ENCODE results near the gene HSPA4.

The HSPA4 gene

GRCh38 chr5:133063965-133064364 is 12.2 kb downstream of the HSPA4 start:
- peaks cover 16 to 31% (median 30%) of the 10 kb centered on the region in 3 donors for H3K36me3 ChIP-seq
- no peak overlapping the region for H3K4me3 ChIP-seq
- peaks cover 0 to 25% (median 3%) of the 10 kb centered on the region in 4 donors for H3K4me1 ChIP-seq
- intact Hi-C loops (cut with DNase I; ENCODE audit: low total_unique reads), result no loop called here
- no peaks in the 10 kb centered on the region for H3K9me3 ChIP-seq
- no peak overlapping the region for H3K27ac ChIP-seq
- TF ChIP-seq, protein P1, sequence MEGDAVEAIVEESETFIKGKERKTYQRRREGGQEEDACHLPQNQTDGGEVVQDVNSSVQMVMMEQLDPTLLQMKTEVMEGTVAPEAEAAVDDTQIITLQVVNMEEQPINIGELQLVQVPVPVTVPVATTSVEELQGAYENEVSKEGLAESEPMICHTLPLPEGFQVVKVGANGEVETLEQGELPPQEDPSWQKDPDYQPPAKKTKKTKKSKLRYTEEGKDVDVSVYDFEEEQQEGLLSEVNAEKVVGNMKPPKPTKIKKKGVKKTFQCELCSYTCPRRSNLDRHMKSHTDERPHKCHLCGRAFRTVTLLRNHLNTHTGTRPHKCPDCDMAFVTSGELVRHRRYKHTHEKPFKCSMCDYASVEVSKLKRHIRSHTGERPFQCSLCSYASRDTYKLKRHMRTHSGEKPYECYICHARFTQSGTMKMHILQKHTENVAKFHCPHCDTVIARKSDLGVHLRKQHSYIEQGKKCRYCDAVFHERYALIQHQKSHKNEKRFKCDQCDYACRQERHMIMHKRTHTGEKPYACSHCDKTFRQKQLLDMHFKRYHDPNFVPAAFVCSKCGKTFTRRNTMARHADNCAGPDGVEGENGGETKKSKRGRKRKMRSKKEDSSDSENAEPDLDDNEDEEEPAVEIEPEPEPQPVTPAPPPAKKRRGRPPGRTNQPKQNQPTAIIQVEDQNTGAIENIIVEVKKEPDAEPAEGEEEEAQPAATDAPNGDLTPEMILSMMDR (IDR thresholded peaks at IDR 0.05), result no peak
- no peaks in the 10 kb centered on the region for H3K27me3 ChIP-seq
- DNase-seq, result no peak

- Histone ChIP-seq H3K27me3 (no peaks in the 10 kb centered on the region), H3K27ac (no peak overlapping the region), H3K4me1 (peaks cover 0 to 18% (median 3%) of the 10 kb centered on the region in 4 donors), H3K4me3 (no peak overlapping the region), H3K36me3 (peaks cover 25 to 46% (median 40%) of the 10 kb centered on the region in 3 donors), H3K9me3 (no peaks in the 10 kb centered on the region)
- DNase-seq, result no peak
- TF ChIP-seq, protein P1 (IDR thresholded peaks at IDR 0.05), result no peak
- intact Hi-C loops (cut with DNase I; ENCODE audit: low total_unique reads), result no loop called here
Observed at GRCh38 chr5:133065471-133065870, 13.7 kb downstream of the HSPA4 start.

- DNase-seq, result no peak
- H3K36me3 ChIP-seq, result peaks cover 30 to 52% (median 46%) of the 10 kb centered on the region in 3 donors
- intact Hi-C loops (cut with DNase I; ENCODE audit: low total_unique reads), result no loop called here
- no peaks in the 10 kb centered on the region for H3K27me3 ChIP-seq
- H3K9me3 ChIP-seq, result no peaks in the 10 kb centered on the region
- H3K27ac ChIP-seq, result no peak overlapping the region
- peaks cover 0 to 18% (median 3%) of the 10 kb centered on the region in 4 donors for H3K4me1 ChIP-seq
- H3K4me3 ChIP-seq, result no peak overlapping the region
- TF ChIP-seq, protein P1 (IDR thresholded peaks at IDR 0.05), result no peak
Observed at GRCh38 chr5:133066045-133066444, 14.2 kb downstream of the HSPA4 start.

- Histone ChIP-seq H3K9me3 (no peaks in the 10 kb centered on the region), H3K36me3 (peaks cover 60 to 75% (median 67%) of the 10 kb centered on the region in 3 donors), H3K4me1 (peaks cover 0 to 19% (median 6%) of the 10 kb centered on the region in 4 donors), H3K27me3 (no peaks in the 10 kb centered on the region), H3K4me3 (no peak overlapping the region), H3K27ac (no peak overlapping the region)
- intact Hi-C loops (cut with DNase I; ENCODE audit: low total_unique reads), result no loop called here
- DNase-seq, result no peak
- TF ChIP-seq, protein P1 (IDR thresholded peaks at IDR 0.05), result no peak
Observed at GRCh38 chr5:133072021-133072420, 20.2 kb downstream of the HSPA4 start.

GRCh38 chr5:133075572-133076536 is 24.0 kb downstream of the HSPA4 start:
- no peaks in the 10 kb centered on the region for H3K9me3 ChIP-seq
- peaks cover 0 to 43% (median 6%) of the 10 kb centered on the region in 4 donors for H3K4me1 ChIP-seq
- H3K36me3 ChIP-seq, result peaks cover 39 to 54% (median 41%) of the 10 kb centered on the region in 3 donors
- H3K4me3 ChIP-seq, result no peak overlapping the region
- no peaks in the 10 kb centered on the region for H3K27me3 ChIP-seq
- peak overlapping the region; percentile 55 to 60 for H3K27ac ChIP-seq
- TF ChIP-seq, protein P1 (IDR thresholded peaks at IDR 0.05), result no peak
- intact Hi-C loops (cut with DNase I; ENCODE audit: low total_unique reads), result no loop called here
- DNase-seq, result no peak
